GM12878 (cell line): ENCODE data around the gene SPIN1. TPM values are rescaled to one million over a fixed set of nuclear protein-coding genes. Genes with fewer than 3 reads are reported as not detected.

Experiments used
- ATAC-seq: fragments of 200-7000 bp; cut with Tn5 transposase; 3 replicates; pipeline ENCODE4 v1.9.1; 2020; ENCODE audit warnings: mild to moderate bottlenecking, moderate library complexity
- BruUV-seq: library from RNA; stranded (reverse); fragments of 400-500 nt; replicated peaks from 2 replicates; lab custom pipeline; 2021; lab: Mats Ljungman, UMichigan
- CTCF ChIA-PET: fragments of 300-600 bp; sonication (Branson Sonifier 250); formaldehyde crosslinking; extraction: SDS; loops from one replicate; lab custom pipeline; 2021; ENCODE audit warnings: inconsistent platforms; lab: Yijun Ruan, JAX
- POLR2A ChIA-PET: fragments of 350-600 bp; formaldehyde crosslinking; extraction: SDS; loops from one replicate; lab custom pipeline; 2021; ENCODE audit warnings: inconsistent platforms; lab: Charles Lee
- RAD21 ChIA-PET: fragments of 300-600 bp; sonication (Branson Sonifier 250); formaldehyde crosslinking; loops from one replicate; lab custom pipeline; 2023; ENCODE audit warnings: antibody characterized with exemption; ENCODE audit not compliant: unreplicated experiment; lab: Charles Lee
- SMC1A ChIA-PET: fragments of 300-600 bp; sonication (Branson Sonifier 250); formaldehyde crosslinking; loops from one replicate; lab custom pipeline; 2023; ENCODE audit not compliant: unreplicated experiment, uncharacterized antibody; lab: Charles Lee
- DNase-seq: peaks from one replicate; pipeline ENCODE4 v3.0.0-alpha.2; 2011; ENCODE audit warnings: low read depth, low spot score
- FAIRE-seq: peaks from 3 replicates; lab custom pipeline; 2011; peaks lifted over from hg19 to GRCh38; lab: Jason Lieb, UNC
- H2AFZ ChIP-seq: 2 replicates; pipeline ENCODE4 v1.6.0; 2011; ENCODE audit warnings: low read depth, low read length, control low read depth; ENCODE audit not compliant: control insufficient read depth
- H3K27ac ChIP-seq: 2 replicates; pipeline ENCODE4 v1.5.1; 2011; ENCODE audit warnings: control low read depth; ENCODE audit not compliant: control insufficient read depth, insufficient read depth
- H3K27me3 ChIP-seq, 2 experiments: replicated peaks in 1 of 2; 2 replicates each; pipeline versions ENCODE4 v1.6.0 to v1.6.1; 2011; ENCODE audit warnings: low read length in 1 of 2; ENCODE audit not compliant: control insufficient read depth in 2 of 2, insufficient read depth in 2 of 2
- H3K36me3 ChIP-seq, 2 experiments: 2 replicates each; pipeline ENCODE4 v1.5.1; 2011; ENCODE audit warnings: low read length in 1 of 2; ENCODE audit not compliant: control insufficient read depth in 2 of 2, insufficient read depth in 2 of 2
- H3K4me1 ChIP-seq: 2 replicates; pipeline ENCODE4 v1.6.1; 2011; ENCODE audit warnings: mild to moderate bottlenecking, low read length, moderate library complexity, mixed read lengths; ENCODE audit not compliant: control insufficient read depth, insufficient read depth
- H3K4me2 ChIP-seq: 2 replicates; pipeline ENCODE4 v1.6.0; 2011; ENCODE audit warnings: control low read depth; ENCODE audit not compliant: control insufficient read depth, insufficient read depth
- H3K4me3 ChIP-seq: fragments of 200-600 bp; sonication (generic); 2 replicates; pipeline ENCODE4 v1.5.1; 2016
- H3K79me2 ChIP-seq: 2 replicates; pipeline ENCODE4 v1.6.0; 2011; ENCODE audit warnings: low read length; ENCODE audit not compliant: control insufficient read depth, insufficient read depth
- H3K9ac ChIP-seq: 2 replicates; pipeline ENCODE4 v1.8.0; 2011; ENCODE audit warnings: low read length, control low read depth, mixed read lengths; ENCODE audit not compliant: control insufficient read depth, insufficient read depth
- H3K9me3 ChIP-seq: replicated peaks from 3 replicates; pipeline ENCODE4 v1.5.1; 2011; ENCODE audit warnings: mild to moderate bottlenecking, low read length; ENCODE audit not compliant: control insufficient read depth, insufficient read depth
- H4K20me1 ChIP-seq: 2 replicates; pipeline ENCODE4 v1.6.0; 2011; ENCODE audit not compliant: control insufficient read depth, insufficient read depth
- ASH2L ChIP-seq: fragments of 300-600, 200-600 bp; sonication (generic); IDR thresholded peaks from 2 replicates; pipeline ENCODE4 v1.6.1; 2017; ENCODE audit warnings: low read depth, mild to moderate bottlenecking, borderline replicate concordance
- ATF3 ChIP-seq: IDR thresholded peaks from 2 replicates; pipeline ENCODE4 v1.6.1; 2011; ENCODE audit warnings: low read depth, mild to moderate bottlenecking, low read length, moderate library complexity, borderline replicate concordance; ENCODE audit errors: extremely low read depth
- BACH1 ChIP-seq: fragments of 450-650 bp; IDR thresholded peaks from 2 replicates; pipeline ENCODE4 v1.6.1; 2017; ENCODE audit warnings: mild to moderate bottlenecking, borderline replicate concordance
- BHLHE40 ChIP-seq, 2 experiments: fragments of 450-650 bp in 1 of 2; IDR thresholded peaks; 2 replicates each; pipeline ENCODE4 v1.6.1; 2011 to 2017; ENCODE audit warnings: low read depth in 2 of 2, borderline replicate concordance in 1 of 2, improper control_type of control experiment in 1 of 2, low read length in 1 of 2, mild to moderate bottlenecking in 1 of 2
- CREM ChIP-seq: IDR thresholded peaks from 2 replicates; pipeline ENCODE4 v1.6.1; 2014; ENCODE audit warnings: antibody characterized with exemption, low read depth
- DPF2 ChIP-seq: fragments of 450-650 bp; IDR thresholded peaks from 2 replicates; pipeline ENCODE4 v1.6.1; 2017; ENCODE audit warnings: mild to moderate bottlenecking
- EGR1 ChIP-seq, 2 experiments: IDR thresholded peaks; 1 replicate in 1 of 2; 2 replicates in 1 of 2; pipeline ENCODE4 v1.6.1; 2011 to 2012; ENCODE audit warnings: low read depth in 2 of 2, low read length in 2 of 2, borderline replicate concordance in 1 of 2, mild to moderate bottlenecking in 1 of 2, moderate library complexity in 1 of 2
- KAT2A ChIP-seq: conservative IDR thresholded peaks from 2 replicates; pipeline ENCODE4 v1.6.1; 2011; ENCODE audit warnings: low read depth, low read length; ENCODE audit not compliant: control insufficient read depth
- MYB ChIP-seq: fragments of 150-350 bp; IDR thresholded peaks from 2 replicates; pipeline ENCODE4 v1.6.1; 2014; ENCODE audit warnings: mild to moderate bottlenecking, low read depth, low read length, borderline replicate concordance
- NFIC ChIP-seq: IDR thresholded peaks from 2 replicates; pipeline ENCODE4 v1.6.1; 2012; ENCODE audit warnings: low read depth, mild to moderate bottlenecking, inconsistent platforms, low read length, moderate library complexity
- NFYA ChIP-seq: IDR thresholded peaks from 2 replicates; pipeline ENCODE4 v1.6.1; 2011; ENCODE audit warnings: low read depth, mild to moderate bottlenecking, low read length, improper control_type of control experiment, borderline replicate concordance
- NFYB ChIP-seq: IDR thresholded peaks from 2 replicates; pipeline ENCODE4 v1.6.1; 2011; ENCODE audit warnings: low read depth, mild to moderate bottlenecking, low read length, improper control_type of control experiment, moderate library complexity; ENCODE audit not compliant: insufficient read depth
- PKNOX1 ChIP-seq: fragments of 450-650 bp; IDR thresholded peaks from 2 replicates; pipeline ENCODE4 v1.6.1; 2016; ENCODE audit warnings: mild to moderate bottlenecking
- POLR2AphosphoS5 ChIP-seq: IDR thresholded peaks from 2 replicates; pipeline ENCODE4 v1.6.1; 2011; ENCODE audit warnings: mild to moderate bottlenecking, low read length, inconsistent platforms
- POU2F2 ChIP-seq: IDR thresholded peaks from 3 replicates; pipeline ENCODE4 v1.6.1; 2011; ENCODE audit warnings: low read depth, mild to moderate bottlenecking, low read length, borderline replicate concordance
- RAD21 ChIP-seq: IDR thresholded peaks from 2 replicates; pipeline ENCODE4 v1.6.1; 2011; ENCODE audit warnings: mild to moderate bottlenecking, low read depth, low read length, moderate library complexity; ENCODE audit not compliant: insufficient read depth
- RCOR1 ChIP-seq: conservative IDR thresholded peaks from 2 replicates; pipeline ENCODE4 v1.6.1; 2012; ENCODE audit warnings: low read depth, low read length, improper control_type of control experiment
- RUNX3 ChIP-seq: IDR thresholded peaks from 2 replicates; pipeline ENCODE4 v1.6.1; 2012; ENCODE audit warnings: low read length, inconsistent platforms
- SMAD1 ChIP-seq: fragments of 450-650 bp; IDR thresholded peaks from 2 replicates; pipeline ENCODE4 v1.6.1; 2018; ENCODE audit warnings: mild to moderate bottlenecking, low read depth; ENCODE audit not compliant: partially characterized antibody
- WGBS: methylation state at CpG from one replicate; pipeline ENCODE4 v1.1.6; 2016; ENCODE audit warnings: low lambda C conversion rate; ENCODE audit not compliant: insufficient replicate concordance, insufficient coverage; ENCODE audit errors: missing lambda C conversion rate; 5-methylcytosine and 5-hydroxymethylcytosine counted together
- in situ Hi-C: fragments of 300-500 bp; cut with MboI; formaldehyde crosslinking; loops from 9 replicates; pipeline ENCODE4 v1.14.3; 2018; ENCODE audit warnings: mixed read lengths
- intact Hi-C: fragments of 100-400 bp; cut with micrococcal nuclease; formaldehyde crosslinking; loops from one replicate; pipeline ENCODE4 v1.14.2; 2022; ENCODE audit not compliant: unreplicated experiment
- polyA plus RNA-seq, 11 experiments: library from polyadenylated mRNA; depleted of rRNA in 4 of 11; unstranded in 6 of 11; stranded (reverse) in 5 of 11; fragments of >200 nt; fragmentation: Nextera tagmentation in 4 of 11; fragmentation: Illumina TruSeq in 1 of 11; extraction: Ambion mirVana in 4 of 11; extraction: Trizol in 1 of 11; gene quantifications; 1 replicate in 1 of 11; 2 replicates in 10 of 11; pipeline versions ENCODE4 v1.2.1 to v1.2.3, GENCODE V29; 2011 to 2016; ENCODE audit warnings: inconsistent platforms in 2 of 11, missing spikeins in 2 of 11, low read depth in 1 of 11
- total RNA-seq, 4 experiments: library from RNA; depleted of rRNA in 3 of 4; stranded (reverse); fragments of >200 nt in 3 of 4; fragmentation: Illumina TruSeq in 1 of 4; extraction: Trizol in 1 of 4; gene quantifications; 2 replicates each; pipeline versions ENCODE4 v1.2.1 to v1.2.3, GENCODE V29; 2013 to 2021
- TF ChIP-seq, protein P1 (sequence below): fragments of 450-650 bp; formaldehyde crosslinking; IDR thresholded peaks from 2 replicates; pipeline ENCODE4 v1.5.0; 2022; ENCODE audit warnings: mild to moderate bottlenecking, missing genetic modification characterization

SPIN1 gene
- total and polyA plus RNA-seq, 10 of the 15 experiments (the other 5 are each of a cell fraction or from before 2014, with no cell fraction given) = 6.6 to 30.3 (median 17.1) TPM

DNA sequence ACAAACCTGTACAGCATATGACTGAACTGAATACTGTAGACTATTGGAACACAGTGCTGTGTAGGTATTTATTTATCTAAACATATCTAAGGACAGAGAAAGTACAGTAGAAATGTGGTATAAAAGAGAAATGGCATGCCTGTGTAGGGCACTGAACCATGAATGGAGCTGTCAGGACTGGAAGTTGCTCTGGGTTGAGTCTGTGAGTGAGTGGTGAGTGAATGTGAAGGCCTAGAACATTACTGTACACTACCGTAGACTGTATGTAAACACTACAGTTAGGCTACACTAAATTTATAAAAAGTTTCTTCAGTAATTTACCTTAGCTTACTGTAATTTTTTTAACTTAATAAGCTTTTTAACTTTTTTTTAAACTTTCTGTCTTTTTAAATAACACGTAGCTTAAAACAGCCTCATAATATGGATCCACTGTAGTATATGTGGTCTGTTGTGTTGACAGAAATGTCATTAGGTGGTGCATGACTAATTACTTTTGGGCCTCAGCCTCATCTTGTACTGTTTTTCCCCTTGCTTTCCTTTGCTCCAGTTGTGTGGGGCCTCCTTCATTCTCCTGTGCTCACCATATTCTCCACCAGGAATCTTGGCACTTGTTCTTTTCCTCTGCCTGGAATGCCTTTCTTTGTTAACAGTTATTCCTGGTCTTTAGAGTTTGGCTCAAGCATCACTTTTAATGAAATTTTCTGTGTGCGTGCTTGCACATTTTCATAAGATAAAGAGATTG is 8.8 kb downstream of the SPIN1 start:
- CTCF ChIA-PET = interaction anchor here (1.3 kb wide), 1 partner anchor 32 kb away, joined by 4 read pairs; no protein-coding TSS in a partner anchor
- peak; percentile 24 for ATAC-seq
- TF ChIP-seq POLR2AphosphoS5 = no peak
- TF ChIP-seq RCOR1 = no peak
- TF ChIP-seq ATF3 = no peak
- no peak for TF ChIP-seq CREM
- TF ChIP-seq POU2F2 = no peak
- no peak for TF ChIP-seq RUNX3
- TF ChIP-seq DPF2 = no peak
- no peak for TF ChIP-seq NFYA
- TF ChIP-seq ASH2L = no peak
- TF ChIP-seq BACH1 = no peak
- no peak for TF ChIP-seq RAD21
- TF ChIP-seq NFYB = no peak
- no peak for TF ChIP-seq KAT2A
- TF ChIP-seq SMAD1 = no peak
- TF ChIP-seq PKNOX1 = no peak
- TF ChIP-seq, protein P1, sequence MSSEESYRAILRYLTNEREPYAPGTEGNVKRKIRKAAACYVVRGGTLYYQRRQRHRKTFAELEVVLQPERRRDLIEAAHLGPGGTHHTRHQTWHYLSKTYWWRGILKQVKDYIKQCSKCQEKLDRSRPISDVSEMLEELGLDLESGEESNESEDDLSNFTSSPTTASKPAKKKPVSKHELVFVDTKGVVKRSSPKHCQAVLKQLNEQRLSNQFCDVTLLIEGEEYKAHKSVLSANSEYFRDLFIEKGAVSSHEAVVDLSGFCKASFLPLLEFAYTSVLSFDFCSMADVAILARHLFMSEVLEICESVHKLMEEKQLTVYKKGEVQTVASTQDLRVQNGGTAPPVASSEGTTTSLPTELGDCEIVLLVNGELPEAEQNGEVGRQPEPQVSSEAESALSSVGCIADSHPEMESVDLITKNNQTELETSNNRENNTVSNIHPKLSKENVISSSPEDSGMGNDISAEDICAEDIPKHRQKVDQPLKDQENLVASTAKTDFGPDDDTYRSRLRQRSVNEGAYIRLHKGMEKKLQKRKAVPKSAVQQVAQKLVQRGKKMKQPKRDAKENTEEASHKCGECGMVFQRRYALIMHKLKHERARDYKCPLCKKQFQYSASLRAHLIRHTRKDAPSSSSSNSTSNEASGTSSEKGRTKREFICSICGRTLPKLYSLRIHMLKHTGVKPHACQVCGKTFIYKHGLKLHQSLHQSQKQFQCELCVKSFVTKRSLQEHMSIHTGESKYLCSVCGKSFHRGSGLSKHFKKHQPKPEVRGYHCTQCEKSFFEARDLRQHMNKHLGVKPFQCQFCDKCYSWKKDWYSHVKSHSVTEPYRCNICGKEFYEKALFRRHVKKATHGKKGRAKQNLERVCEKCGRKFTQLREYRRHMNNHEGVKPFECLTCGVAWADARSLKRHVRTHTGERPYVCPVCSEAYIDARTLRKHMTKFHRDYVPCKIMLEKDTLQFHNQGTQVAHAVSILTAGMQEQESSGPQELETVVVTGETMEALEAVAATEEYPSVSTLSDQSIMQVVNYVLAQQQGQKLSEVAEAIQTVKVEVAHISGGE (CRISPR knock-in tag) = no peak
- TF ChIP-seq NFIC = no peak
- no peak for TF ChIP-seq MYB
- no peak for TF ChIP-seq EGR1 (IDR thresholded peaks at IDR 0.05; ENCODE audit: borderline replicate concordance in 1 of 2, low read depth in 2 of 2, low read length in 2 of 2)
- TF ChIP-seq BHLHE40 (IDR thresholded peaks at IDR 0.05; ENCODE audit: borderline replicate concordance in 1 of 2, low read depth in 2 of 2, low read length in 1 of 2) = no peak
- TF ChIP-seq, all 136 proteins: peak for 0
- Histone ChIP-seq H3K9ac (no peak overlapping the region), H4K20me1 (no peaks in the 10 kb centered on the region), H3K9me3 (no peaks in the 10 kb centered on the region), H3K36me3 (no peaks in the 10 kb centered on the region; a peak in 1 of 4 replicates), H3K27ac (no peak overlapping the region), H3K27me3 (no peaks in the 10 kb centered on the region), H3K4me2 (no peak overlapping the region), H3K4me3 (no peak overlapping the region), H3K4me1 (no peaks in the 10 kb centered on the region), H2AFZ (no peak overlapping the region), H3K79me2 (peaks cover 3% of the 10 kb centered on the region)
- POLR2A ChIA-PET = no interaction called here
- RAD21 ChIA-PET = no interaction called here
- intact Hi-C loops = no loop called here
- no TSS peak for BruUV-seq
- FAIRE-seq (no peak), DNase-seq (no peak)
- SMC1A ChIA-PET = interaction anchor here (1.1 kb wide), 1 partner anchor 604 kb away, joined by 4 read pairs; no protein-coding TSS in a partner anchor
- WGBS = 98% methylated on average over 3 of the region's 3 CpGs
- in situ Hi-C loops = no loop called here
